SK-N-SH (cell line): ENCODE results near the gene RTN4RL1.

Experiments used
- CTCF ChIP-seq: fragments of 200-600 bp; sonication (generic); IDR thresholded peaks from 2 replicates; pipeline ENCODE4 v1.6.1; 2017; ENCODE audit warnings: antibody characterized with exemption, mild to moderate bottlenecking, moderate library complexity
- ELF1 ChIP-seq: IDR thresholded peaks from 2 replicates; pipeline ENCODE4 v1.4.0; 2012
- EP300 ChIP-seq, 2 experiments: IDR thresholded peaks; 2 replicates each; pipeline versions ENCODE4 v1.4.0 to v1.6.1; 2012; ENCODE audit warnings: borderline replicate concordance in 1 of 2, low read depth in 1 of 2, low read length in 1 of 2
- EZH2phosphoT487 ChIP-seq: fragments of 200-600 bp; sonication (generic); IDR thresholded peaks from 2 replicates; pipeline ENCODE4 v1.6.1; 2017; ENCODE audit warnings: low read depth, mixed run types, mild to moderate bottlenecking, antibody characterized with exemption, moderate library complexity, borderline replicate concordance
- GABPA ChIP-seq: IDR thresholded peaks from 2 replicates; pipeline ENCODE4 v1.4.0; 2012; ENCODE audit warnings: low read depth, mild to moderate bottlenecking
- JUND ChIP-seq: IDR thresholded peaks from 2 replicates; pipeline ENCODE4 v1.4.0; 2012
- POLR2AphosphoS5 ChIP-seq: IDR thresholded peaks from 2 replicates; pipeline ENCODE4 v1.6.1; 2012; ENCODE audit warnings: low read depth, low read length
- RAD21 ChIP-seq: IDR thresholded peaks from 2 replicates; pipeline ENCODE4 v1.6.1; 2012; ENCODE audit warnings: mild to moderate bottlenecking, low read length
- REST ChIP-seq: IDR thresholded peaks from 2 replicates; pipeline ENCODE4 v1.6.1; 2012; ENCODE audit warnings: mild to moderate bottlenecking, low read depth, low read length, moderate library complexity
- RFX5 ChIP-seq: IDR thresholded peaks from 2 replicates; pipeline ENCODE4 v1.6.1; 2012; ENCODE audit warnings: mild to moderate bottlenecking, improper control_type of control experiment, low read length
- SIN3A ChIP-seq: IDR thresholded peaks from 2 replicates; pipeline ENCODE4 v1.6.1; 2012; ENCODE audit warnings: low read depth, mild to moderate bottlenecking, low read length, moderate library complexity, borderline replicate concordance
- SMC3 ChIP-seq: IDR thresholded peaks from 2 replicates; pipeline ENCODE4 v1.6.1; 2012; ENCODE audit warnings: low read depth, low read length, improper control_type of control experiment
- TCF12 ChIP-seq: IDR thresholded peaks from 2 replicates; pipeline ENCODE4 v1.4.0; 2012
- YY1 ChIP-seq: IDR thresholded peaks from 2 replicates; pipeline ENCODE4 v1.4.0; 2012; ENCODE audit warnings: low read depth, mild to moderate bottlenecking

GRCh38 chr17:2074919-2075318 lies 49.8 kb upstream of the RTN4RL1 start:
- TF ChIP-seq CTCF (no peak), REST (no peak), RFX5 (no peak), GABPA (no peak), POLR2AphosphoS5 (no peak), EP300 (IDR thresholded peaks at IDR 0.05; ENCODE audit: borderline replicate concordance in 1 of 2, low read depth in 1 of 2, low read length in 1 of 2) (no peak), YY1 (no peak), ELF1 (no peak), JUND (no peak), EZH2phosphoT487 (no peak), SIN3A (no peak), SMC3 (no peak), TCF12 (no peak), RAD21 (no peak)
